Retinal pigment epithelial cell (primary cell): ENCODE data around the gene ITGB7.
A peak's percentile ranks its signal among the peaks of the same experiment; 100 is the strongest.

Experiments
- DNase-seq: peaks from one replicate; pipeline ENCODE4 v3.0.0-alpha.2; 2010; ENCODE audit warnings: low read depth
- H3K4me3 ChIP-seq: 2 replicates; pipeline ENCODE4 v1.5.1; 2011; ENCODE audit warnings: mild to moderate bottlenecking, low read length, control low read depth, moderate library complexity
- TF ChIP-seq, protein P1 (sequence below): conservative IDR thresholded peaks from 2 replicates; pipeline ENCODE4 v1.5.1; 2011; ENCODE audit warnings: low read depth, low read length, control low read depth, inconsistent platforms

The ITGB7 gene, protein sequence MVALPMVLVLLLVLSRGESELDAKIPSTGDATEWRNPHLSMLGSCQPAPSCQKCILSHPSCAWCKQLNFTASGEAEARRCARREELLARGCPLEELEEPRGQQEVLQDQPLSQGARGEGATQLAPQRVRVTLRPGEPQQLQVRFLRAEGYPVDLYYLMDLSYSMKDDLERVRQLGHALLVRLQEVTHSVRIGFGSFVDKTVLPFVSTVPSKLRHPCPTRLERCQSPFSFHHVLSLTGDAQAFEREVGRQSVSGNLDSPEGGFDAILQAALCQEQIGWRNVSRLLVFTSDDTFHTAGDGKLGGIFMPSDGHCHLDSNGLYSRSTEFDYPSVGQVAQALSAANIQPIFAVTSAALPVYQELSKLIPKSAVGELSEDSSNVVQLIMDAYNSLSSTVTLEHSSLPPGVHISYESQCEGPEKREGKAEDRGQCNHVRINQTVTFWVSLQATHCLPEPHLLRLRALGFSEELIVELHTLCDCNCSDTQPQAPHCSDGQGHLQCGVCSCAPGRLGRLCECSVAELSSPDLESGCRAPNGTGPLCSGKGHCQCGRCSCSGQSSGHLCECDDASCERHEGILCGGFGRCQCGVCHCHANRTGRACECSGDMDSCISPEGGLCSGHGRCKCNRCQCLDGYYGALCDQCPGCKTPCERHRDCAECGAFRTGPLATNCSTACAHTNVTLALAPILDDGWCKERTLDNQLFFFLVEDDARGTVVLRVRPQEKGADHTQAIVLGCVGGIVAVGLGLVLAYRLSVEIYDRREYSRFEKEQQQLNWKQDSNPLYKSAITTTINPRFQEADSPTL

DNA sequence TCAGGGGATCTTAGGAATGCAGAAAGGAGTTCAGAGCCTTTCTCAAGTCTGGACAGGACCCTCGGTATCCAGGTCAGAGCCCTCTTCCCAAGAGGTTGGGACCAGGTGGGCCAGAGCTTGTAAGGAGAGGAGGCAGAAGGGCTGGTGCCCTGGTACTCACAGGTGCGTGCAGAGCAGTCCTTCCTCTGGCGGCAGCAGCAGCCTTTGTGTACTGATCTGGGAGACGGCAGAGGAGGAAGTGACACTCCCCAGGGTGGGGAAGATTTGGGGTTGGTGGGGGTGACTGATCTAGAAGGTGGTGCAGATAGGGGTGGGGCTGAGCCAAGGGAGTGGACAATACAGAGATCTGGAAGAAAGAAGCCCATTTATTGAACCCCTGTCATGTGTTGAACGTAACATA is at the start of gene ITGB7:
Gene ITGB7 (minus strand): TSS at position 210 of the 400 bp plus-strand sequence. CDS start 6,808 bp downstream, outside the sequence.
- TF ChIP-seq, protein P1, sequence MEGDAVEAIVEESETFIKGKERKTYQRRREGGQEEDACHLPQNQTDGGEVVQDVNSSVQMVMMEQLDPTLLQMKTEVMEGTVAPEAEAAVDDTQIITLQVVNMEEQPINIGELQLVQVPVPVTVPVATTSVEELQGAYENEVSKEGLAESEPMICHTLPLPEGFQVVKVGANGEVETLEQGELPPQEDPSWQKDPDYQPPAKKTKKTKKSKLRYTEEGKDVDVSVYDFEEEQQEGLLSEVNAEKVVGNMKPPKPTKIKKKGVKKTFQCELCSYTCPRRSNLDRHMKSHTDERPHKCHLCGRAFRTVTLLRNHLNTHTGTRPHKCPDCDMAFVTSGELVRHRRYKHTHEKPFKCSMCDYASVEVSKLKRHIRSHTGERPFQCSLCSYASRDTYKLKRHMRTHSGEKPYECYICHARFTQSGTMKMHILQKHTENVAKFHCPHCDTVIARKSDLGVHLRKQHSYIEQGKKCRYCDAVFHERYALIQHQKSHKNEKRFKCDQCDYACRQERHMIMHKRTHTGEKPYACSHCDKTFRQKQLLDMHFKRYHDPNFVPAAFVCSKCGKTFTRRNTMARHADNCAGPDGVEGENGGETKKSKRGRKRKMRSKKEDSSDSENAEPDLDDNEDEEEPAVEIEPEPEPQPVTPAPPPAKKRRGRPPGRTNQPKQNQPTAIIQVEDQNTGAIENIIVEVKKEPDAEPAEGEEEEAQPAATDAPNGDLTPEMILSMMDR: no peak
- H3K4me3 ChIP-seq: no peak within 1 kb of the TSS
- DNase-seq: no peak

DNA sequence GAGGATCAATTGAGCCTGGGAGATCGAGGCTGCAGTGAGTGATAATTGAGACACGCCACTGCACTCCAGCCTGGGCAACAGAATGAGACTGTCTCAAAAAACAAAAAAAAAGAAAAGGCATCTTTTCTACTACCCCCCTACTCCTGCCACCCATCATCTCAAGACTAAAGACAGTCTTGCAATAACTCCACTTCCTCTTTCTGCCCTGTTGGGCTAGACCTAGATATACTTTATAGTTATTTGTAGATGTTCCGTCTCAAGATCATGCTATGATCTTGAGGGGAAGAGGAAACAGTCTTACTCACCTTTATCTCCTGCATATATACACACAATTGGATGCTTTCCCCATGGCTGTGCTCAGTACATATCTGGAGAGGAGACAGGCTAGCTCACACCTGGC is 48.9 kb upstream of the ITGB7 start:
- DNase-seq: no peak
- no peak overlapping the region for H3K4me3 ChIP-seq
- TF ChIP-seq, protein P1: no peak

DNA sequence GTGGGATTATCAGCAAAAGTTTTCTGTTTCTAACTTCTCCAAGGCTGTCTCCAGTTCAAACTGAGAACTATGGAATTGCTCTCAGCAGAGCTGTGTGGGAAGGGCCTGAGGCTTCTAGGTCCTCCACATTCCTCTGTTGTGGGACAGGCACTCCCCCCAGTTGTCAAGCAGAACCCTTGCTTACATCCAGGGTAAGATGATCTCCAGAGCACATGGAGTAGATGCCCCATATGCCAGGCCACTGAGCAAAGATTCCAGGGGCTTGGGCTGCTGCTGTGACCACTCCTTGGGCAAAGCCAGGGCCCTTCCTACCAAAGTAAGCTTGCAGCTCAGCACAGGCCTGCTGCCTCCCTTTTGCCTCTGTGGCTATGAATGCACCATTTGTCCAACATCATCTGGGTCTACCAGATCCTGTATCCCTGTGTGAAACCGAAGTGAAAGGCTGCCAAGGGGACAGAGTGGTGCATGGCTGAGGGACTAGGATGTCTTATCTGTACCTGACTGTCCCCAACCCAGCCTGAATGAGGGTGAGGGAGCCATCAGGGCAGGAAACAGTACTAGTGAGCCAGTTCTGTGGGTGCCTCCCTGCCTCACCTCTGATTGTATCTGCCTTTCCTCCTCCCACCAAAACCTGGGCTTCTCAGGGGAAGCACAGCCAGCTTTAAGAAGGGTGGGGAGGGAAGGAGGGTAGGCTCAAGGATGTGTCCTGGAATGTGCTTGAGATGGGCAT is 47.9 kb upstream of the ITGB7 start:
- TF ChIP-seq, protein P1: no peak
- no peak for DNase-seq
- H3K4me3 ChIP-seq: no peak overlapping the region

DNA sequence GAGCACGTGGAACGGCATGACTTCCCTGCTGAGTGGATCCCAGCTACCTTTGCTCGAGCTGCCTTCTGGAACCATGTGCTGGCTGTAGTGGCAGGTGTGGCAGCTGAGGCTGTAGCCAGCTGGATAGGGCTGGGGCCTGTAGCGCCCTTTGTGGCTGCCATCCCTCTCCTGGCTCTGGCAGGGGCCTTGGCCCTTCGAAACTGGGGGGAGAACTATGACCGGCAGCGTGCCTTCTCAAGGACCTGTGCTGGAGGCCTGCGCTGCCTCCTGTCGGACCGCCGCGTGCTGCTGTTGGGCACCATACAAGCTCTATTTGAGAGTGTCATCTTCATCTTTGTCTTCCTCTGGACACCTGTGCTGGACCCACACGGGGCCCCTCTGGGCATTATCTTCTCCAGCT is 46.2 kb upstream of the ITGB7 start:
- H3K4me3 ChIP-seq: peak overlapping the region; percentile 83
- no peak for DNase-seq
- TF ChIP-seq, protein P1: no peak

DNA sequence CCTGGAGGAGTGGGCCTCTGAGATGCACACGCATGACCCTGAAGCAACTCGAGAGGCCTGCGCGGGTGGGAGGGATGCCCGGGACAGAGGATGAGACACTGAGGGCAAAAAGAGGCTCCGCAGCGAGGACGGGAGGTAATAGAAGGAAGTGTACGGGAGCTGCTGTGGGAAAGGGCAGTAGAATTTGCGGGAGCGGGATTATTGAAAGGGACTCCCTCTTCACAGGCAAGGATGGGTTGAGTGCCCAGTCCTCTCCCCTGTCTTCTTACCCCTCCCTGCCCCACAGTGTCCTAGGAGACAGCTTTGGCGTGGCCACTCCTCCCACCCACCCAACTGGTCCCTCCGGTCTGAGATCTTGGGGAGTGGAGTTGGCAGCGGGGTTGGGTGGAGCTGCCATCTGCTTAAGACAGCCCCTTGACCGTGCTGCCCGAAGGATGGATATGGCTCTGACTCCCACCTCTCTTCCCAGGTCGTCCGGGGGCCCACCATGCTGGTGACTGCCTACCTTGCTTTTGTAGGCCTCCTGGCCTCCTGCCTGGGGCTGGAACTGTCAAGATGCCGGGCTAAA is 45.4 kb upstream of the ITGB7 start:
- TF ChIP-seq, protein P1: no peak
- DNase-seq: no peak
- peak overlapping the region; percentile 83 for H3K4me3 ChIP-seq

DNA sequence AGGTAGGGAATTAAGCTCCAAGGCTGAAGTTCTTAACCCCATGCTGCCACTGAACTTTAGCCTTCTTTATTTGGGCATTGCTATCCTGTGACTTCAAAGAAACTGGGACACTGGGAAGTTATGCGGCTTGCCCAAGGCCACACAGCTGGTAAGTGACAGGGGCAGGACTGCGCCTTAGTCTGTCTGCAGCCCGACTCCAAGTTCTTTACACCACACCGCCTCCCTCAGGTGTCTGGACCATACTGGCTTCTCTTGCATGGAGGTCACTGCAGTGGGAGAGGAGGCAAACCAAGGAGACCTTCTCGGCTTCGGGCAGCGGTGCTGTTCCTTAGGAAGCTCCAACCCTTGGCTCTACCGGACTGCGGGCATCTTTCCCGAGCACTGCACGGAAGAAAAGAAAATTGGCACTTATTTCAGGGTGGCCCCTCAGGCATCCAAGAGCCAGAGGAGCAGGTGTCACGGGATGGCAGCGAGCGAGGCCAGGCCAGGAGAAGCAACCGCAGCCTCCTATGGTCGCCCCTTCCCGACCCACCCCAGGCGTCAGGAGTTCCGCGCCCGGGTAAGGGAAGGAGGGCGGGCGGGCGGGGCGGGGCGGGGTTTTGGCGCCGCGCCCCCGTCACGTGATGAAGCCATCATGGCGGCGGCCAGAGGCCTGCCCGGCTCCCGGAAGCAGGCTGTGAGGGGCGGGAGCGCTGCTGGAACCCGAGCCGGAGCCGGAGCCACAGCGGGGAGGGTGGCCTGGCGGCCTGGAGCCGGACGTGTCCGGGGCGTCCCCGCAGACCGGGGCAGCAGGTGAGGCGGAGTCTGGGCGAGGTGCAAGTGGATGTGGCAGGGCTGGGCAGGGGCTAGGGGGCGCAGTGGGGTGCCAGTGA is 44.7 kb upstream of the ITGB7 start:
- TF ChIP-seq, protein P1: peak; percentile 57
- no peak for DNase-seq
- H3K4me3 ChIP-seq: peak overlapping the region; percentile 83
